Measurements from ENCODE around the gene ABCA8.
A peak's percentile ranks its signal among the peaks of the same experiment; 100 is the strongest.

ABCA8 gene

GRCh38 chr17:68908045-68908444, 47.1 kb downstream of the ABCA8 start:
- TF ChIP-seq CTCF (conservative IDR thresholded peaks at IDR 0.05; ENCODE audit: low read depth, low read length): no peak
- DNase-seq (ENCODE audit: low read depth): no peak
- no peak overlapping the region for H3K4me3 ChIP-seq (ENCODE audit: low read length)

GRCh38 chr17:68906638-68907037, 48.6 kb downstream of the ABCA8 start:
- DNase-seq (ENCODE audit: low read depth): no peak
- peak; percentile 70 for TF ChIP-seq CTCF (conservative IDR thresholded peaks at IDR 0.05; ENCODE audit: low read depth, low read length)
- no peak overlapping the region for H3K4me3 ChIP-seq (ENCODE audit: low read length)

GRCh38 chr17:68903286-68903685, 51.9 kb downstream of the ABCA8 start:
- H3K4me3 ChIP-seq (ENCODE audit: low read length): no peak overlapping the region
- no peak for DNase-seq (ENCODE audit: low read depth)
- no peak for TF ChIP-seq CTCF (conservative IDR thresholded peaks at IDR 0.05; ENCODE audit: low read depth, low read length)

- no peak for TF ChIP-seq CTCF (conservative IDR thresholded peaks at IDR 0.05; ENCODE audit: low read depth, low read length)
- H3K4me3 ChIP-seq (ENCODE audit: low read length): no peak overlapping the region
These were observed 57.6 kb downstream of the ABCA8 start for GRCh38 chr17:68897557-68897956.

GRCh38 chr17:68892658-68893057, 62.5 kb downstream of the ABCA8 start:
- no peak for DNase-seq (ENCODE audit: low read depth)
- H3K4me3 ChIP-seq (ENCODE audit: low read length): no peak overlapping the region
- TF ChIP-seq CTCF (conservative IDR thresholded peaks at IDR 0.05; ENCODE audit: low read depth, low read length): no peak

More at GRCh38 chr17:68897557-68897956, 57.6 kb downstream of the ABCA8 start:
- no peak for DNase-seq (ENCODE audit: low read depth)

GRCh38 chr17:68892193-68892592, 63.0 kb downstream of the ABCA8 start:
- no peak for DNase-seq (ENCODE audit: low read depth)
- TF ChIP-seq CTCF (conservative IDR thresholded peaks at IDR 0.05; ENCODE audit: low read depth, low read length): no peak
- no peak overlapping the region for H3K4me3 ChIP-seq (ENCODE audit: low read length)

- DNase-seq (ENCODE audit: low read depth): no peak
- no peak overlapping the region for H3K4me3 ChIP-seq (ENCODE audit: low read length)
- TF ChIP-seq CTCF (conservative IDR thresholded peaks at IDR 0.05; ENCODE audit: low read depth, low read length): no peak
These were observed 68.8 kb downstream of the ABCA8 start for GRCh38 chr17:68886401-68886800.
